H1 (cell line): Measurements from ENCODE around the gene TIMM29. TPM values are rescaled to one million over a fixed set of nuclear protein-coding genes. Genes with fewer than 3 reads are reported as not detected.

ENCODE experiments used
- CHD2 ChIP-seq: IDR thresholded peaks from 2 replicates; pipeline ENCODE4 v1.6.1; 2012; ENCODE audit warnings: low read length, improper control_type of control experiment
- CTCF ChIP-seq, 3 experiments: IDR thresholded peaks; 1 replicate in 2 of 3; 2 replicates in 1 of 3; pipeline versions ENCODE4 v1.5.1 to v1.6.1; 2011; ENCODE audit warnings: low read length in 3 of 3, mild to moderate bottlenecking in 3 of 3, inconsistent platforms in 2 of 3, low read depth in 1 of 3, moderate library complexity in 1 of 3; ENCODE audit not compliant: insufficient read depth in 1 of 3; ENCODE audit errors: control extremely low read depth in 1 of 3
- EZH2 ChIP-seq: fragments of 200-600 bp; sonication (generic); IDR thresholded peaks from 2 replicates; pipeline ENCODE4 v1.7.1; 2012; ENCODE audit warnings: low read depth, mild to moderate bottlenecking, moderate library complexity, low read length, inconsistent platforms; ENCODE audit not compliant: severe bottlenecking
- KDM5A ChIP-seq: fragments of 200-600 bp; IDR thresholded peaks from 2 replicates; pipeline ENCODE4 v1.7.1; 2012; ENCODE audit warnings: mild to moderate bottlenecking, low read length, inconsistent platforms, mixed read lengths
- POLR2AphosphoS5 ChIP-seq: IDR thresholded peaks from 2 replicates; pipeline ENCODE4 v1.6.1; 2011; ENCODE audit warnings: low read depth, low read length
- RAD21 ChIP-seq, 2 experiments: IDR thresholded peaks in 1 of 2; conservative IDR thresholded peaks in 1 of 2; 2 replicates each; pipeline ENCODE4 v1.6.1; 2011; ENCODE audit warnings: low read depth in 2 of 2, low read length in 2 of 2, improper control_type of control experiment in 1 of 2, inconsistent platforms in 1 of 2, mild to moderate bottlenecking in 1 of 2, moderate library complexity in 1 of 2
- polyA plus RNA-seq, 7 experiments: library from polyadenylated mRNA; depleted of rRNA in 3 of 7; stranded (reverse) in 5 of 7; unstranded in 2 of 7; fragments of >200 nt in 5 of 7; fragments of 200-250 nt in 2 of 7; gene quantifications; 1 replicate in 5 of 7; 2 replicates in 1 of 7; 4 replicates in 1 of 7; pipeline versions ENCODE4 v1.2.1 to v1.2.3, GENCODE V29; 2011 to 2013; ENCODE audit warnings: missing spikeins in 2 of 7, mixed read lengths in 2 of 7
- total RNA-seq: library from RNA; stranded (reverse); fragmentation: NEBNext Ultra II Directional; extraction: Animal tissue kit (Norgen Biotek cat#: 25700); gene quantifications from 2 replicates; pipeline ENCODE4 v1.2.1, GENCODE V29; 2021

Gene TIMM29
- total and polyA plus RNA-seq, 2 of the 8 experiments (the other 6 are each of a cell fraction or from before 2014, with no cell fraction given): 15.9 to 24.0 TPM

DNA sequence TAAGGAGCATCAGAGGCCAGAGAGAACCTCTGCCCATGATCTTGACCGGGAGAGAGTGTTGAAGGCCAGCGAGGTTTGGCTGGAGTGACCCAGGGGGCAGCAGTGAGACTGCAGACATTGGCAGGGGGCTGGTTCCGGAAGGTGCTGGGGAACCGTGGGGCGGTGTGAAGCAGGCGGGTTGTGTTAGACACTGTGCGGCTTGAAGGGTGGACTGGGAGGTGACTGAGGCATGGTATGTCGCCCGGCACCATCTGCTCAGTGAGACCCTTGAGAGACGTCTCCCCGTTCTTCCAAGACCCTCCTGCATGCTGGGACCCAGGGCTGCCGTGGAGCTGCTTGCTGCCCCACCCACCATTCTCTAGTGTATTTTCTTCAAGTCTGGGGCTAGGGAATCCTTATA, 32.7 kb upstream of the TIMM29 start (continued):
- peak in 1 of 2 experiments; percentile 35; a peak in 1 of 4 replicates for TF ChIP-seq RAD21 (IDR thresholded peaks at IDR 0.05 in 1 of 2, conservative IDR thresholded peaks at IDR 0.05 in 1 of 2; ENCODE audit: low read depth in 2 of 2, low read length in 2 of 2)
- TF ChIP-seq CTCF (IDR thresholded peaks at IDR 0.05; ENCODE audit: control extremely low read depth in 1 of 3, insufficient read depth in 1 of 3, low read depth in 1 of 3, low read length in 3 of 3): peak; percentile 31 to 74 (median 70)
- no peak for TF ChIP-seq EZH2
- TF ChIP-seq POLR2AphosphoS5: no peak
- TF ChIP-seq CHD2: no peak
- no peak for TF ChIP-seq KDM5A
